Keratinocyte (primary cell): ENCODE measurements around the gene NRG4. TPM values are rescaled to one million over a fixed set of nuclear protein-coding genes. Genes with fewer than 3 reads are reported as not detected.

Experiments
- DNase-seq: peaks from one replicate; pipeline ENCODE4 v3.0.0-alpha.2; 2011; ENCODE audit warnings: low read depth, missing footprints, low spot score
- FAIRE-seq: peaks from 2 replicates; lab custom pipeline; 2011; peaks lifted over from hg19 to GRCh38; lab: Jason Lieb, UNC
- H2AFZ ChIP-seq: 2 replicates; pipeline ENCODE4 v1.6.0; 2012; ENCODE audit warnings: low read length, control low read depth, inconsistent platforms; ENCODE audit not compliant: control insufficient read depth
- H3K27ac ChIP-seq: 2 replicates; pipeline ENCODE4 v1.5.1; 2011; ENCODE audit warnings: low read length; ENCODE audit not compliant: control insufficient read depth, insufficient read depth
- H3K27me3 ChIP-seq: 3 replicates; pipeline ENCODE4 v1.6.0; 2011; ENCODE audit warnings: low read length; ENCODE audit not compliant: control insufficient read depth, insufficient read depth; ENCODE audit errors: extremely low read depth
- H3K36me3 ChIP-seq, 2 experiments: 2 replicates in 1 of 2; 3 replicates in 1 of 2; pipeline ENCODE4 v1.5.1; 2011; ENCODE audit warnings: low read length in 2 of 2, mild to moderate bottlenecking in 1 of 2; ENCODE audit not compliant: control insufficient read depth in 2 of 2, insufficient read depth in 2 of 2; ENCODE audit errors: extremely low read depth in 1 of 2
- H3K4me1 ChIP-seq: 3 replicates; pipeline ENCODE4 v1.5.1; 2011; ENCODE audit warnings: low read length; ENCODE audit not compliant: control insufficient read depth, insufficient read depth; ENCODE audit errors: extremely low read depth
- H3K4me2 ChIP-seq: 3 replicates; pipeline ENCODE4 v1.6.0; 2011; ENCODE audit warnings: low read depth, low read length; ENCODE audit not compliant: control insufficient read depth, insufficient read depth; ENCODE audit errors: extremely low read depth
- H3K4me3 ChIP-seq, 3 experiments: fragments of 200-600 bp in 1 of 3; sonication (generic) in 1 of 3; 2 replicates in 2 of 3; 3 replicates in 1 of 3; pipeline ENCODE4 v1.5.1; 2011 to 2016; ENCODE audit warnings: low read length in 3 of 3, mild to moderate bottlenecking in 3 of 3, control low read depth in 2 of 3, inconsistent platforms in 1 of 3, low read depth in 1 of 3, mixed read lengths in 1 of 3, mixed run types in 1 of 3, moderate library complexity in 1 of 3; ENCODE audit not compliant: control insufficient read depth in 2 of 3, insufficient read depth in 2 of 3; ENCODE audit errors: extremely low read depth in 1 of 3
- H3K79me2 ChIP-seq: 2 replicates; pipeline ENCODE4 v1.6.0; 2012; ENCODE audit warnings: low read length; ENCODE audit not compliant: control insufficient read depth, insufficient read depth
- H3K9ac ChIP-seq: 3 replicates; pipeline ENCODE4 v1.6.0; 2011; ENCODE audit warnings: low read length; ENCODE audit not compliant: control insufficient read depth, insufficient read depth; ENCODE audit errors: extremely low read depth
- H3K9me1 ChIP-seq: 3 replicates; pipeline ENCODE4 v1.6.0; 2011; ENCODE audit warnings: low read length; ENCODE audit not compliant: control insufficient read depth, insufficient read depth; ENCODE audit errors: extremely low read depth
- H3K9me3 ChIP-seq: 2 replicates; pipeline ENCODE4 v1.5.1; 2012; ENCODE audit warnings: low read depth, low read length; ENCODE audit not compliant: control insufficient read depth
- H4K20me1 ChIP-seq: 3 replicates; pipeline ENCODE4 v1.6.0; 2011; ENCODE audit warnings: low read length; ENCODE audit not compliant: control insufficient read depth, insufficient read depth; ENCODE audit errors: extremely low read depth
- CTCF ChIP-seq, 3 experiments: IDR thresholded peaks in 1 of 3; conservative IDR thresholded peaks in 1 of 3; optimal IDR thresholded peaks in 1 of 3; 2 replicates in 2 of 3; 3 replicates in 1 of 3; pipeline versions ENCODE3 to v1.5.1; 2011; ENCODE audit warnings: low read length in 3 of 3, mild to moderate bottlenecking in 3 of 3, moderate library complexity in 2 of 3, control low read depth in 1 of 3, inconsistent platforms in 1 of 3; ENCODE audit not compliant: insufficient read depth in 2 of 3; ENCODE audit errors: extremely low read depth in 1 of 3
- EZH2 ChIP-seq: IDR thresholded peaks from one replicate; pipeline ENCODE4 v1.6.1; 2012; ENCODE audit warnings: inconsistent platforms, mild to moderate bottlenecking, low read length, moderate library complexity
- dilution Hi-C: fragments of 300-500 bp; cut with MboI; formaldehyde crosslinking; loops from one replicate; pipeline ENCODE4 v1.7.0; 2020; ENCODE audit warnings: low sequenced_read_pairs; ENCODE audit not compliant: extremely low pct_ligation_motif_present
- polyA plus RNA-seq, 5 experiments: library from polyadenylated mRNA; depleted of rRNA in 3 of 5; stranded (reverse) in 3 of 5; stranded (forward) in 1 of 5; unstranded in 1 of 5; fragments of >200 nt; gene quantifications; 1 replicate in 1 of 5; 2 replicates in 3 of 5; 3 replicates in 1 of 5; pipeline versions ENCODE4 v1.2.1 to v1.2.3, GENCODE V29; 2011 to 2012; ENCODE audit warnings: missing spikeins in 2 of 5, low read depth in 1 of 5, low replicate concordance in 1 of 5

The NRG4 gene
- polyA plus RNA-seq, 1 donor (not counting 4 experiments of a cell fraction or from before 2014, with no cell fraction given) = 0.96 TPM

GRCh38 chr15:75905231-75905630 is 107.0 kb downstream of the NRG4 start:
- Histone ChIP-seq H2AFZ (no peak overlapping the region), H3K27me3 (no peaks in the 10 kb centered on the region), H3K9me1 (peaks cover 2% of the 10 kb centered on the region), H3K9me3 (no peaks in the 10 kb centered on the region), H3K27ac (peak overlapping the region; percentile 33), H3K4me1 (peaks cover 16% of the 10 kb centered on the region), H3K4me3 (peak overlapping the region; percentile 20 to 69 (median 59)), H4K20me1 (peaks cover 3% of the 10 kb centered on the region), H3K79me2 (peaks cover 62% of the 10 kb centered on the region), H3K9ac (peak overlapping the region; percentile 39), H3K36me3 (peaks cover 12 to 18% of the 10 kb centered on the region in 2 experiments), H3K4me2 (peak overlapping the region; percentile 86)
- TF ChIP-seq CTCF (optimal IDR thresholded peaks at IDR 0.05 in 1 of 3, IDR thresholded peaks at IDR 0.05 in 1 of 3, conservative IDR thresholded peaks at IDR 0.05 in 1 of 3; ENCODE audit: extremely low read depth in 1 of 3, insufficient read depth in 2 of 3, low read length in 3 of 3) (no peak), EZH2 (no peak)
- DNase-seq = no peak
- dilution Hi-C loops = no loop called here
- FAIRE-seq = no peak

GRCh38 chr15:75903331-75904239 is 108.6 kb downstream of the NRG4 start, which contains the start of gene FBXO22:
Gene FBXO22 (plus strand): TSS chr15:75903878. CDS start chr15:75903964, 86 bp downstream.
- peaks cover 10 to 15% of the 10 kb centered on the region in 2 experiments for H3K36me3 ChIP-seq
- H3K4me3 ChIP-seq = peak within 1 kb of the TSS; percentile 82 to 96 (median 96)
- H4K20me1 ChIP-seq = no peaks in the 10 kb centered on the region
- H3K27ac ChIP-seq = peak within 1 kb of the TSS; percentile 91
- H3K9ac ChIP-seq = peak within 1 kb of the TSS; percentile 94
- FAIRE-seq (peak; percentile 29), DNase-seq (peak; percentile 53)
- no peaks in the 10 kb centered on the region for H3K9me3 ChIP-seq
- dilution Hi-C loops = no loop called here
- H3K4me2 ChIP-seq = peak within 1 kb of the TSS; percentile 88
- peak within 1 kb of the TSS; percentile 92 for H2AFZ ChIP-seq
- peaks cover 45% of the 10 kb centered on the region for H3K79me2 ChIP-seq
- H3K9me1 ChIP-seq = peaks cover 2% of the 10 kb centered on the region
- no peaks in the 10 kb centered on the region for H3K27me3 ChIP-seq
- peaks cover 16% of the 10 kb centered on the region for H3K4me1 ChIP-seq
- TF ChIP-seq EZH2 (no peak), CTCF (optimal IDR thresholded peaks at IDR 0.05 in 1 of 3, IDR thresholded peaks at IDR 0.05 in 1 of 3, conservative IDR thresholded peaks at IDR 0.05 in 1 of 3; ENCODE audit: extremely low read depth in 1 of 3, insufficient read depth in 2 of 3, low read length in 3 of 3) (no peak)
